Hippocampal formation (tissue), 2 donors: ENCODE measurements around the gene C8G.
A peak's percentile ranks its signal among the peaks of the same experiment; 100 is the strongest.

Source experiments
- DNase-seq, 2 donors: peaks; one replicate each; lab custom pipeline; 2025; lab: John Stamatoyannopoulos, UW

Gene C8G

DNA sequence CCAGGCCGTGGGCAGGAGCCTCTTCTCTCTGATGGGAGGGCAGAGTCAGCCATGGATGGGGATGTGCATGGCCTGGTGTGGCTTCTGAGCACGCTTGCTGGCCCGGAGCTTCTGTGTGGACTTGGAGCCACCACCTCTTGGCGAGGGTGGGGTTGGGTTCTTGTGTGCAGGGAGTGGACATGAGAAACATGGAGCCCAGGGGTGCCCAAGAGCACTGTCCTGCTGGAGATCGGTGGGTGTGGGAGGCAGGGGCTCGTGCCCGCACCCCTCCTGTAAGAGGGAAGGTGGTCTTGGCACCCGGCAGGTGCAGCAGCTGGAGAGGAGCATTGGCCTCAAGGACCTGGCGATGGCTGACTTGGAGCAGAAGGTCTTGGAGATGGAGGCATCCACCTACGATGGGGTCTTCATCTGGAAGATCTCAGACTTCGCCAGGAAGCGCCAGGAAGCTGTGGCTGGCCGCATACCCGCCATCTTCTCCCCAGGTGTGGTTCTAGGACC lies 24.3 kb upstream of the C8G start:
- DNase-seq = no peak

GRCh38 chr9:136921307-136921706 lies 23.7 kb upstream of the C8G start:
- no peak for DNase-seq

DNA sequence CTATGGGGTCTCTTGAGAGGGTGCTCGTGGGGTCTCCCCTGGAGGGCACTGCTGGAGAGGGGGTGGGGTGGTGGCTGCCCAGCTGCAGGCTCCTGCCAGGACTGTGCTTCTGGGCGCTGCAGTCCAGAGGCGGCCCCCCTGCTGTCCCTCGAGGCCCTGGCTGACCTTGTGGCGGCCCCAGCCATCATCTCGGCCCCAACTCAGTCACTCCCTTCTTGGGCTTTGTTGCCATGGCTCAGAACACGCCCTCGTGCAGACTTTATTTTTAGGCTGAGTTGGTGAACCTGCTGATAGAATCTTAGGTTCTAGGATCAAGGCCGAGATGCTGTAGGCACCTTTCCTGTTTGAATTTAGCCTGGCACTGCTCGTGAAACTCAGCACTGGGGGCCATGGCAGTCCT lies 23.3 kb upstream of the C8G start:
- no peak for DNase-seq

DNA sequence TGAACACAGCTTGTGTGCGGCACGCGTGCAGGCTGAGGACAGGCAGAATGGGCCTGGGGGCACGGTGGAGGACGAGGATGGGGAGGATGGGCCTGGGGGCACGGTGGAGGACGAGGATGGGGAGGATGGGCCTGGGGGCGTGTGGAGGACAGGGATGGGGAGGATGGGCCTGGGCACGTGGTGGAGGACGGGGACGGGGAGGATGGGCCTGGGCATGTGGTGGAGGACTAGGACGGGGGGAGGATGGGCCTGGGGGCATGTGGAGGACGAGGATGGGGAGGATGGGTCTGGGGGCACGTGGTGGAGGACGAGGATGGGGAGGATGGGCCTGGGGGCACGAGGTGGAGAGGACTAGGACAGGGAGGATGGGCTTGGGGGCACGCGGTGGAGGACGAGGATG lies 22.5 kb upstream of the C8G start:
- DNase-seq = no peak

GRCh38 chr9:136923881-136924280 lies 21.2 kb upstream of the C8G start:
- DNase-seq = no peak

DNA sequence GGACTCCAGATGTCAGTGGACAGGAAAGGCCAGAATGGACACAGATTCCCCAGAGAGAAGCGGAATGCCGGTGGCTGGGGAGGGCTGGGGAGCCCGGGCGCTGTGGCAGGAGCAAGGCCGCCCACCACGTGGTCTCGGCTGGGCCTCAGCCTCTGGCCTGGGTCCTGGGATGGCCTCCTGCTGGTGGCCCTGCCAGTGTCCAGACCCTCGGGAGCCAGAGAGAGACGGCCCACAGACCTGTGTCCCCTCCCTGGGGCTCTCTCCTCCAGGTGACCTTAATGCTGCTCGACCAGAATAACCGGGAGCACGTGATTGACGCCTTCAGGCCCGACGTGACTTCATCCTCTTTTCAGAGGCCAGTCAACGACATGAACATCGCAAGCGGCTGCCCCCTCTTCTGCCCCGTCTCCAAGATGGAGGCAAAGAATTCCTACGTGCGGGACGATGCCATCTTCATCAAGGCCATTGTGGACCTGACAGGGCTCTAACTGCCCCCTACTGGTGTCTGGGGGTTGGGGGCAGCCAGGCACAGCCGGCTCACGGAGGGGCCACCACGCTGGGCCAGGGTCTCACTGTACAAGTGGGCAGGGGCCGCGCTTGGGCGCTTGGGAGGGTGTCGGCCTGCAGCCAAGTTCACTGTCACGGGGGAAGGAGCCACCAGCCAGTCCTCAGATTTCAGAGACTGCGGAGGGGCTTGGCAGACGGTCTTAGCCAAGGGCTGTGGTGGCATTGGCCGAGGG lies 19.5 kb upstream of the C8G start:
- no peak for DNase-seq

DNA sequence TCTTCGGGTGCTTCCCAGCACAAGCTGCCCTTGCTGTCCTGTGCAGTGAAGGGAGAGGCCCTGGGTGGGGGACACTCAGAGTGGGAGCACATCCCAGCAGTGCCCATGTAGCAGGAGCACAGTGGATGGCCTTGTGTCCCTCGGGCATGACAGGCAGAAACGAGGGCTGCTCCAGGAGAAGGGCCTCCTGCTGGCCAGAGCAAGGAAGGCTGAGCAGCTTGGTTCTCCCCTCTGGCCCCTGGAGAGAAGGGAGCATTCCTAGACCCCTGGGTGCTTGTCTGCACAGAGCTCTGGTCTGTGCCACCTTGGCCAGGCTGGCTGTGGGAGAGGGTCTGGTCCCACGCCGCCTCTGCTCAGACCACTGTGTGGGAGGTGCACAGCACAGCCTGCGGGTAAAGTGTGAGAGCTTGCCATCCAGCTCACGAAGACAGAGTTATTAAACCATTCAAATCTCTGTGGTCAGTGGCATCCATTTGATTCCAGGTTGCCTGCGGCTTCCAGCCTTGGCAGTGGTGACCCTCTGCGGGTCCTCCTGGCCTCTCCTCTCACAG lies 18.8 kb upstream of the C8G start:
- no peak for DNase-seq

- DNase-seq = no peak
Observed at GRCh38 chr9:136926749-136927148, 18.3 kb upstream of the C8G start.

- no peak for DNase-seq
Observed at GRCh38 chr9:136927343-136928271, 17.4 kb upstream of the C8G start.

DNA sequence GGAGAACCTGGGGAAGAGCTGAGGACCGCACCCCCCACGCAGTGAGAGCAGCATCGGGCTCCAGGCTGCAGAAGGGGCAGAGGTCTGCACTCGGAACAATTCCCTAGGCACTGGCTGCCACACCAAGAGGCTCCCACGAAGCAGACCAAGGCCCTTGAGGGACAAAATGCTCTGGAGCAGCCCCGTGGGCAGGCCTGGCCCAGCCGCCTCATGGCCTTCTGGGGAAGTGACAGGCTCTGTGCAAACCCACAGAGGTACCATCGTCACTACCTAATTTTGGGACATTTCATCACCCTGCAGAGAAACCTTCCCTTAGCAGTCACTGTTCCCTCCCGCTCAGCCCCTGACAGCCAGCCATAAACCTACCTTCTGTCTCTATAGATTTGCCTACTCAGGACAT lies 16.5 kb upstream of the C8G start:
- DNase-seq = no peak

DNA sequence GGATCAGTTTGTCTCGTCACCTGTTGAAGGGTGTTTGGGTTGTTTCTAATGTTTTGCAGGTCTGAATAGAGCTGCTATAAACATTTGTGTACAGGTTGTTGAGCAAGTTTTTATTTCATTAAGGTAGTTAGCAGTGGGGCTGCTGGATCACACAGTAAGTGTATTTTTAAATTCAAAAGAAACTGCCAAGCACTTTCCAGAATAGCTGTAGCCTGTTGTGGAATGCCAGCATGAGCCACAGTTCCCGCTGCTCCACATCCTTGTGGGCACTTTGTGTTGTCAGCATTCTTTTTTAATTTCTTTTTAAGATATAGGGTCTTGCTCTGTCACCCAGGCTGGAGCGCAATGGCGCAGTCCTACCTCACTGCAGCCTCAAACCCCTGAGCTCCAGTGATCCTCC lies 15.0 kb upstream of the C8G start:
- no peak for DNase-seq

DNA sequence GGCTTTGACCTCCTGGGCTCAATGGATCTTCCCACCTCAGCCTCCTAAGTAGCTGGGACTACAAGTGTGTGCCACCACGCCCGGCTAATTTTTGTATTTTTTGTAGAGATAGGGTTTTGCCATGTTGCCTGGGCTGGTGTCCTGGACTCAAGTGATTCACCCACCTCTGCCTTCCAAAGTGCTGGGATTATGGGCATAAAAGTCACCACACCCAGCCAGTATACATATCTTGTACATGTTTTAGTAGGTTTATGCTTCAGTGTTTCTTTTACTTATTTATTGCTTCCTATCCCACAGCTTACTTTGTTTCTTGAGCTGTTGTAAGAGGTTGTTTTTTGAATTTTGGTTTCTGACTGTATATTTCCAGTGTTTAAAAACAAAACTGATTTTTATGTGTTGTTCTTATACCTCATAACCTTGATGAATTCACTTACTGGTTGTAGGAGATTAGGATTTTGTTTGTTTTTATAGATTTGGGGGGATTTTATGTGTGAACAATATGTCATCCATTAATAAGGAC lies 13.4 kb upstream of the C8G start:
- DNase-seq = no peak

DNA sequence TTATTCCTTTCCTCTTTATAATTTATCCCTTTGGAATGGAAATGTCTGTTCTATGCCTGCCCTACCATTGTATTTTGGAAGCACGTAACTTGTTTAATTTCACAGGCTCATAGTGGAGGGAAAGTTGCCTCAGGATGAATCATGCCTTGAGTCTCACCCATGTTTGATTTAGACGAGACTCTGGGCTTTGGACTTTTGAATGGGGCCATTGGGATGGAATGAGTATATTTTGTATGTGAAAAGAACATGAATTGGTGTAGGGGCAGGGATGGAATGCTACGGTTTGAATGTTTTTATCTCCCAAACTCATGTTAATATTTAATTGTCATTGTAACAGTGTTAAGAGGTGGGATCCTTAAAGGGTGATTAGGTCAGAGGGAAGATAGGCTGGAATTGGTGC lies 10.8 kb upstream of the C8G start:
- DNase-seq = no peak

- DNase-seq = no peak
Observed at GRCh38 chr9:136935651-136936050, 9.4 kb upstream of the C8G start.

DNA sequence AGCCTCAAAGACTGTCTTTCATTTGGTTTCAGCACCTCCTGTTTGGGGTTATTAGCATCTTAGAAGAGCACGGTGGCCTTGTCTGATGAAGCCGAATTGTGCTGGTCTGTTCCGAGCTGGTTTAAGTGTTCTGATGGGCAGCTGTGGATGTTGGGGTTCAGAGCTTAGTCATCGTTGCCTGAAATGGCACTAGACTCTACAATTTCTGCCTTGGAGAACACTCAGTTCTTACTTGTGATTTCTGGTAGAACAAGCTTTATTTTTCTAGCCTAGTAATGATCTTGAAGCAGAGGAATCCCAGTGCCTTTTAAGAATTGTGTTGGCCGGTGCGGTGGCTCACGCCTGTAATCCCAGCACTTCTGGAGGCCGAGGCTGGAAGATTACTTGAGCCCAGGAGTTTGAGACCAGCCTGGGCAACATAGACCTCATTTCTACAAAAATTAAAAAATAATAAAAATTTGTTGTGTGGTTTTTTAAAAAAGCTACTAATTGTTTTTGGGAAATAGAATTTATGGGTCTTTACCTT lies 8.3 kb upstream of the C8G start:
- no peak for DNase-seq

- DNase-seq = no peak
Observed at GRCh38 chr9:136937186-136938001, 7.6 kb upstream of the C8G start.

DNA sequence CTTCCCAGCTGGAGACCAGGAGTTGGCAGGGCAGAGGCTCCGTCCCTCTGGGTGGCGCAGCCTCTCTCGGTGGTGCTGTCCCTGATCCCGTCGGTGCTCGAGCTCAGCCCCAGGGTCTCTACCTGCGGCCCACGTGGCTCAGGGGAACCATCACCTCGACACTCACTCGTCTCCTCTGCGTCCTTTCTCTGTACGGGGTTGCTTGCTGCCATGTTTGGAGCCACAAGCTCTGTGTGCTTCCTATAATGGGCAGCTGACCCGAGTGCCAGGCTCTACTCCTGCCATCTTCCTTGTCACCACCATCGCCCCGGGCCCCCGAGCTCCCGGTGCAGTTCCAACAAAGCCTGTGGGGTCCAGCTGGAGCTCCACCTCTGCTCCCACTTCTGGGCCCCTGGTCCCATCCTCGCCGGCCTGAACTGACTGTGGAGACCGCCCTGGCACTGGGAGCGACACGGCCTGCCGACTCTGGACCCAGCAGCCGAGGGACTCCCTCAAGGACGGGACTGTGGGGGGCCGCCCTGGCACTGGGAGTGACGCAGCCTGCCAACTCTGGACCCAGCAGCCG lies 5.5 kb upstream of the C8G start:
- DNase-seq = no peak

DNA sequence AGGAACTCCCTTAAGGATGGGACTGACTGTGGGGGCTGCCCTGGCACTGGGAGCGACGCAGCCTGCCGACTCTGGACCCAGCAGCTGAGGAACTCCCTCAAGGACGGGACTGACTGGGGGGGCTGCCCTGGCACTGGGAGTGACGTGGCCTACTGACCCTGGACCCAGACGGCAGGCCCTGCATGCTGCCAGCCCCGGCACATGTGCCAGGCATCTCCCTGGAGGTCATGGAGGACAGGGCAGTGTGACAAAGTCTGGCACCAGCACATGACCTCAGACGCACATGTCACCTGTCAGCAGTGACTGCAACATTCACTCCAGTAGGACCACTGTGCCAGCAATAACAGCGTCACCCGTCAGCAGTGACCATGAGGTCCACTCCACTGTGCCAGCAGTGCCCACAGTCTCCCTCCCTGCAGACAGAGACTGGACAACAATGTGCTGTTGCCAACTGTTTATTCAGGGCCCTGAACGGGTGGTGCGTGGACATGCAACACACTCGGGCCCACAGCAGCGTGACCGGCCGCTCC lies 5.0 kb upstream of the C8G start:
- peak; percentile 38 to 77 for DNase-seq

DNA sequence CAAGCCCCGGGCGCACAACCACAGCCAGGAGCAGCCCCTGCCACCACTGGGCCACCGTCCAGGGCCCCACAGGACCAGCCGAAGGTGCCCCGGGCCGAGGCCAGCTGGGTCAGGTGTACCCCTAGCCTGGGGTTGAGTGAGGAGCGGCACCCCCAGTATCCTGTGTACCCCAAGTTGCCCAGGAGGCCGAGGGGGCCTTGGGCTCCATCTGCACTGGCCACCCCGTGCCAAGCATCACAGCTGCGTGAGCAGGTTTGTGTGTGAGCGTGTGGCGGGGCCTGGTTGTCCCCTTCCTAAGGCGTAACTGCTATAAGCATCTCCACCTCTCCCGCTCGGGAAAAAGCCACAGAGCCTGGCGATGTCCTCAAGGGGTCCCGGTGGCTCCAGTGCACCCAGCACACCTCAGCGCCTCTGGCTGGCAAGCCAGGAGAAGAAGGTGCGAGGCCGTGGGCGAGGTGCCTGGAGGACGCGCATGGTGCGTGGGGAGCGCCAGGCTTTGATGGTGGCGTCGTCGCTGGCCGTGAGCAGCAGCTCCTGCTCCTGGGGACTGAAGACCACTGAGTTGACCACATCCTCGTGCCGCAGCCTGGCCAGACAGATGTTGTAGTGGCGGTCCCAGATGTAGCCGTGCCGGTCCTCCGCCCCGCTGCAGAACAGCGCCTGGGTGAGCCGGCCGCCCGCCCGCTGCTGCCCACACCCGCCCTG lies 4.4 kb upstream of the C8G start:
- no peak for DNase-seq
